T-helper 1 cell treated with Interleukin-12 subunit alpha and Interleukin-12 subunit beta and Interleukin-4 antibody, amounts not matched to agents 30 ng/mL and 1 ng/mL, for 36 hours (primary cell): ENCODE measurements around the gene POLR2B. TPM values are rescaled to one million over a fixed set of nuclear protein-coding genes. Genes with fewer than 3 reads are reported as not detected.

ENCODE experiments used
- intact Hi-C: fragments of 100-400 bp; cut with micrococcal nuclease; formaldehyde crosslinking; loops from one replicate; pipeline ENCODE4 v1.15.1; 2024
- total RNA-seq: library from RNA; stranded (reverse); gene quantifications from 2 replicates; pipeline ENCODE4 v1.2.3, GENCODE V29; 2022

Gene POLR2B
- total RNA-seq, 1 donor from 2014 or later: 113 TPM

- intact Hi-C loops: no loop called here
Measured at GRCh38 chr4:57078685-57079521, 100.2 kb downstream of the POLR2B start.

Other genes starting within 250 kb of the POLR2B start
- gene SPINK2, start 157.2 kb upstream of the POLR2B start, total RNA-seq: 0.37 TPM in 1 of 2 replicates, not detected in the other
- gene REST, start 71.0 kb upstream of the POLR2B start, total RNA-seq: 61.4 and 62.4 TPM in 2 replicates
- gene NOA1, start 1.3 kb upstream of the POLR2B start, total RNA-seq: 18.4 and 18.6 TPM in 2 replicates
- gene IGFBP7, start 131.5 kb downstream of the POLR2B start, total RNA-seq: not detected in 2 replicates